Osteoblast (primary cell): ENCODE measurements around the gene CGNL1. TPM values are rescaled to one million over a fixed set of nuclear protein-coding genes. Genes with fewer than 3 reads are reported as not detected.

ENCODE experiments used
- DNase-seq: peaks from one replicate; pipeline ENCODE4 v3.0.0; 2011; ENCODE audit warnings: low spot score, mixed read lengths; ENCODE audit not compliant: insufficient read length; ENCODE audit errors: missing footprints
- H2AFZ ChIP-seq: 2 replicates; pipeline ENCODE4 v1.6.0; 2011; ENCODE audit warnings: mild to moderate bottlenecking, low read length
- H3K27ac ChIP-seq: 2 replicates; pipeline ENCODE4 v1.5.1; 2011; ENCODE audit warnings: mild to moderate bottlenecking, low read depth, low read length, moderate library complexity
- H3K27me3 ChIP-seq: 2 replicates; pipeline ENCODE4 v1.6.0; 2012; ENCODE audit warnings: mild to moderate bottlenecking, control low read depth, inconsistent platforms, low read length, moderate library complexity; ENCODE audit not compliant: insufficient read depth
- H3K36me3 ChIP-seq: 2 replicates; pipeline ENCODE4 v1.5.1; 2011; ENCODE audit warnings: mild to moderate bottlenecking, low read length, control low read depth, moderate library complexity; ENCODE audit not compliant: insufficient read depth
- H3K4me1 ChIP-seq: 2 replicates; pipeline ENCODE4 v1.5.1; 2011; ENCODE audit warnings: mild to moderate bottlenecking, low read length, control low read depth, moderate library complexity; ENCODE audit not compliant: insufficient read depth
- H3K4me2 ChIP-seq: 2 replicates; pipeline ENCODE4 v1.6.0; 2011; ENCODE audit warnings: mild to moderate bottlenecking, low read length; ENCODE audit not compliant: insufficient read depth
- H3K4me3 ChIP-seq: fragments of 200-600 bp; sonication (generic); 3 replicates; pipeline ENCODE4 v1.5.1; 2012; ENCODE audit warnings: mild to moderate bottlenecking, low read length, inconsistent platforms; ENCODE audit not compliant: insufficient read depth
- H3K79me2 ChIP-seq: 2 replicates; pipeline ENCODE4 v1.6.0; 2012; ENCODE audit warnings: mild to moderate bottlenecking, low read length, control low read depth, inconsistent platforms; ENCODE audit not compliant: insufficient read depth
- H3K9me3 ChIP-seq: 2 replicates; pipeline ENCODE4 v1.5.1; 2011; ENCODE audit warnings: low read depth, low read length, control low read depth
- H4K20me1 ChIP-seq: 2 replicates; pipeline ENCODE4 v1.6.0; 2012; ENCODE audit warnings: mild to moderate bottlenecking, low read length, control low read depth; ENCODE audit not compliant: insufficient read depth
- total RNA-seq: library from RNA; depleted of rRNA; stranded (reverse); fragments of >200 nt; gene quantifications from 2 replicates; pipeline ENCODE4 v1.2.3, GENCODE V29; 2012
- TF ChIP-seq, protein P1 (sequence below): IDR thresholded peaks from 2 replicates; pipeline ENCODE4 v1.5.1; 2011; ENCODE audit warnings: mild to moderate bottlenecking, low read depth, low read length, moderate library complexity; ENCODE audit errors: extremely low read depth

Gene CGNL1
- total RNA-seq, 1 donor = 1.1 TPM

GRCh38 chr15:57538821-57539220 lies 162.5 kb downstream of the CGNL1 start:
- Histone ChIP-seq H4K20me1 (no peaks in the 10 kb centered on the region), H3K4me2 (no peak overlapping the region), H3K27ac (no peak overlapping the region), H2AFZ (no peak overlapping the region), H3K9me3 (no peaks in the 10 kb centered on the region), H3K4me3 (no peak overlapping the region), H3K27me3 (peaks cover 13% of the 10 kb centered on the region), H3K4me1 (peaks cover 14% of the 10 kb centered on the region), H3K79me2 (no peaks in the 10 kb centered on the region), H3K36me3 (no peaks in the 10 kb centered on the region)
- TF ChIP-seq, protein P1, sequence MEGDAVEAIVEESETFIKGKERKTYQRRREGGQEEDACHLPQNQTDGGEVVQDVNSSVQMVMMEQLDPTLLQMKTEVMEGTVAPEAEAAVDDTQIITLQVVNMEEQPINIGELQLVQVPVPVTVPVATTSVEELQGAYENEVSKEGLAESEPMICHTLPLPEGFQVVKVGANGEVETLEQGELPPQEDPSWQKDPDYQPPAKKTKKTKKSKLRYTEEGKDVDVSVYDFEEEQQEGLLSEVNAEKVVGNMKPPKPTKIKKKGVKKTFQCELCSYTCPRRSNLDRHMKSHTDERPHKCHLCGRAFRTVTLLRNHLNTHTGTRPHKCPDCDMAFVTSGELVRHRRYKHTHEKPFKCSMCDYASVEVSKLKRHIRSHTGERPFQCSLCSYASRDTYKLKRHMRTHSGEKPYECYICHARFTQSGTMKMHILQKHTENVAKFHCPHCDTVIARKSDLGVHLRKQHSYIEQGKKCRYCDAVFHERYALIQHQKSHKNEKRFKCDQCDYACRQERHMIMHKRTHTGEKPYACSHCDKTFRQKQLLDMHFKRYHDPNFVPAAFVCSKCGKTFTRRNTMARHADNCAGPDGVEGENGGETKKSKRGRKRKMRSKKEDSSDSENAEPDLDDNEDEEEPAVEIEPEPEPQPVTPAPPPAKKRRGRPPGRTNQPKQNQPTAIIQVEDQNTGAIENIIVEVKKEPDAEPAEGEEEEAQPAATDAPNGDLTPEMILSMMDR = no peak
- DNase-seq = peak; percentile 73

DNA sequence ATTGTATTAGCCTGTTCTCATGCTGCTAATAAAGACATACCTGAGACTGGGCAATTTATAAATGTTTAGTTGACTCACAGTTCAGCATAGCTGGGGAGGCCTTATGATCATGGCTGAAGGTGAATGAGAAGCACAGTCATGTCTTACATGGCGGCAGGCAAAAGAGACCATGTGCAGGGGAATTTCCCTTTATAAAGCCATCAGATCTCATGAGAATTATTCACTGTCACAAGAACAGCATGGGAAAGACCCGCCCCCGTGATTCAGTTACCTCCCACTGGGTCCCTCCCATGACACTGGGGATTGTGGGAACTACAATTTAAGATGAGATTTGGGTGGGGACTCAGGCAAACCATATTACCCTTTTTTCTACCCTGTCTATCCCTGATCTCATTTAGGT lies 163.9 kb downstream of the CGNL1 start:
- Histone ChIP-seq H3K36me3 (no peaks in the 10 kb centered on the region), H3K9me3 (no peaks in the 10 kb centered on the region), H4K20me1 (no peaks in the 10 kb centered on the region), H3K79me2 (no peaks in the 10 kb centered on the region), H3K4me2 (no peak overlapping the region), H3K4me1 (peaks cover 14% of the 10 kb centered on the region), H2AFZ (no peak overlapping the region), H3K4me3 (no peak overlapping the region), H3K27ac (no peak overlapping the region), H3K27me3 (peaks cover 19% of the 10 kb centered on the region)
- TF ChIP-seq, protein P1 = no peak
- no peak for DNase-seq

GRCh38 chr15:57540736-57541135 lies 164.4 kb downstream of the CGNL1 start:
- no peak for DNase-seq
- Histone ChIP-seq H4K20me1 (no peaks in the 10 kb centered on the region), H3K36me3 (no peaks in the 10 kb centered on the region), H3K4me2 (no peak overlapping the region), H3K79me2 (no peaks in the 10 kb centered on the region), H3K4me1 (peaks cover 14% of the 10 kb centered on the region), H3K27ac (no peak overlapping the region), H3K9me3 (no peaks in the 10 kb centered on the region), H3K4me3 (no peak overlapping the region), H3K27me3 (peaks cover 24% of the 10 kb centered on the region), H2AFZ (no peak overlapping the region)
- TF ChIP-seq, protein P1 = no peak

GRCh38 chr15:57541271-57541670 lies 165.0 kb downstream of the CGNL1 start:
- no peak overlapping the region for H3K4me2 ChIP-seq
- H2AFZ ChIP-seq = no peak overlapping the region
- DNase-seq = no peak
- no peaks in the 10 kb centered on the region for H3K9me3 ChIP-seq
- H3K27ac ChIP-seq = no peak overlapping the region
- TF ChIP-seq, protein P1 = no peak
- no peaks in the 10 kb centered on the region for H4K20me1 ChIP-seq
- peaks cover 14% of the 10 kb centered on the region for H3K4me1 ChIP-seq
- no peaks in the 10 kb centered on the region for H3K36me3 ChIP-seq
- peaks cover 27% of the 10 kb centered on the region for H3K27me3 ChIP-seq
- H3K4me3 ChIP-seq = no peak overlapping the region
- H3K79me2 ChIP-seq = no peaks in the 10 kb centered on the region
